OCI-M2 (cell line): Measurements from ENCODE around the gene BTBD17.

ENCODE experiments used
- DNase-seq: peaks from one replicate; lab custom pipeline; 2025; ENCODE audit not compliant: unreplicated experiment; lab: John Stamatoyannopoulos, UW

BTBD17 gene

DNA sequence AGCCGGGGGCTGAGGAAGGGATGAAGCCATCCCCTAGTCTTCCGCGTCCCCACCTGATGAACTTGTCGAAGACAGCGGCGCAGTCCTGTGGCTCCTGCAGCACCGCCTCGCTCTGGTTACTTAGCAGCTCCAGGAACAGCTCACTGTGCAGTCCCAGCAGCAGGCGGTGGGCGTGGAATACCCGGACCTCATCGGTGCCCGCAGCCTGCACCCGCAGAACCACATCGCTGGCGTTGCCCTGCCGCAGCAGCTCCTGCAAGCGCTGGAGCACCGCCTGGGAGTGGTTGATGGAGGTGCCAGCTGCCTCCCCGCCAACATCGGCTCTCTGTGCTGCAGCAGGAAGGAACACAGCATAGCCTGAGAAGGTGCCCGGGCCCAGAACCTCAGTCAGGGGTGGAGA, 1.8 kb downstream of the BTBD17 start:
- DNase-seq: no peak

GRCh38 chr17:74358697-74359096, 3.0 kb downstream of the BTBD17 start:
- DNase-seq: no peak

DNA sequence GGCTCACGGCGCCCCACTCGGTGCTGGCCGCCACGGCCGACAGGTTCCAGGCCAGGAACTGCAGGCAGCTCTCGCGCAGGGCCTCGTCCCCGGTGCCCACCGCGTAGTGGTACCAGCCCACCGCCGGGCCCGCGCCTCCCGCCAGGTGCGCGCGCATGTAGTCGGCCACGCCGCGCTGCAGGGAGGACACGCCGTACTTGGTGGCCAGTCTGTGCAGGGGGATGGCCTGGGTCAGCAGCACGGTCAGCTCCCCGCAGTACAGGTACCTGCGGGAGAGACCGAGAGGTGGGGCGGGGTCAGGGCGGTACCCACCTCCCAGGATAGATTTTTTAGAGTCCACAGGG, 4.2 kb downstream of the BTBD17 start:
- DNase-seq: no peak

DNA sequence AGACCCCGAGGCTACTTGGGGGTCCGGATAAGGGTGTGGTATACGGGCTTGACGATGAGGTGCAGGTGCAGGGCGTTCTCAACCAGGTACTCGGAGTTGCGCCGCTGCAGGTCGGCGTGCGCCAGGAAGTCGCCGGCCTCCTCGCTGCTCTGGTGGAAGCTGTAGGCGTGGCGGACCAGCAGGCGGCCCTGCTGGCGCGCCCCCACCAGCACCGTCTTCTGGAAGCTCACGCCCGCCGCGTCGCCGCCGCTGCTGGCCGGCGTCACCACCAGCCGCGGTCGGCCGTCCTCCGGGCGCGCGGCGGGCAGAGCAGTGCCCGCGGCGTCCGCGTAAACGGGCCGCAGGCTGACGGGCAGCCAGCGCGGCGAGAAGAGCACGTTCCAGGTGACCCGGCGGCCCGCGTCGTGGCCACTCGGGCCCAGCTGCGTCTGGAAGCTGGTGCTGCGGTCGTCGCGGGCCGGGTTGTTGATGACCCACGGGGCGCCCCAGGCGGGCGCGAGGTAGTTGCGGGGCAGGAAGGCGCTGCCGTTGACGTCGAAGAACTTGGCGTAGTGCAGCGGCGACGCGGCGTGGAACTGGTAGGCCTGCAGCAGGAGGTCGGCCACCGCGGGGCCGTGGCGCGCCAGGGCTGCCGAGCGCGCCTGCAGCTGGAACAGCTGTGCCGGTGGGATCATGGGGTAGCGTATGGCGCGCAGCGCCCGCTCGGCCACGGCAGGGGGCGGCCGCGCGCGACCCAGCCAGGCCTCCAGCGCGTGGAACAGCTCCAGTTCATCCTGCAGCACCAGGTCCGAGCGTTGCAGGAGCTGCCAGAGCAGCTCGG, 4.8 kb downstream of the BTBD17 start:
- no peak for DNase-seq

GRCh38 chr17:74355065-74355464, 6.6 kb downstream of the BTBD17 start:
- DNase-seq: no peak

DNA sequence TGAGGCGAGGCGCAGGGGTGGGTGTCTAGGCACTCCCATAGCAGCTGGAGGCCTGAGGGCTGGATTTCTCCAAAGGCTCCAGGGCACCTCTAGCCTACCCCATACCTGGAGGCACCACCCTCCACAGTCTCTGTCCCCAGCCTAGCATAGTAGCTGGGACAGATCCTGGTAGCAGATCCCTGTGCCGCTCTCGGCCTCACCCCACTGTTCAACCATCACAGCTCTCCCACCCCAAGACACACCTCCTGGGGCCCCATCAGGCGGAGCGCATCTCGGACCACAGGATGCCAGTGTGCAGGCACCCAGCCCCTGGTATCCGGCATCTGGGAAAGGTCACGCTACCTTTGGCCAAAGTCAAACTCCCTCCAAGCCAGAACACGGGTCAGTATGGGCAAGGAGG, 7.1 kb downstream of the BTBD17 start:
- DNase-seq: no peak

GRCh38 chr17:74354123-74354522, 7.5 kb downstream of the BTBD17 start:
- no peak for DNase-seq

GRCh38 chr17:74353446-74354060, 8.1 kb downstream of the BTBD17 start:
- DNase-seq: no peak

DNA sequence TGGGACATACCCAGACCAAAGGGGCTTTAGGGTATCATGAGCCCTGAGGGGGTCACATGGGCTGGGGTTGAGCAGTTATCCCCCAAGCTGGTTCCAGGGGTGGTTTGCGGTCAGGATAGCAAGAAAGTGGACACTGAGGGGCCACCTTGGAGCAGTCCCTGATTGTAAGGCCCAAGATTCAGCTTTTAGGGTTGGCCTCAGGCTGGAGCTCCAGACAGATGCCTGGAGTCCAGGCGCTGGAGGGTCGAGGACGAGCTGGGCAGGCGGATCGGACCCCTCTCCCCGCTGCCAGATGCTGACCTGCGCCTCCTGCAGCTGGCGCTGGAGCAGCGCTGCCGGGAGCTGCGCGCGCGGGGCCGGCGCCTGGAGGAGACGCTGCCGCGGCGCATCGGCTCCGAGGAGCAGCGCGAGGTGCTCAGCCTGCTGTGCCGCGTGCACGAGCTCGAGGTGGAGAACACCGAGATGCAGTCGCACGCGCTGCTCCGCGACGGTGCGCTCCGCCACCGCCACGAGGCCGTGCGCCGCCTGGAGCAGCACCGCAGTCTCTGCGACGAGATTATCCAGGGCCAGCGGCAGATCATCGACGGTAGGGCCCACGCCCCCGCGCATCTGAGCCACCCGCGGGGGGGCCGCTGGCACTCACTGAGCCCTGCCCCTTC, 10.0 kb downstream of the BTBD17 start:
- DNase-seq: no peak

- no peak for DNase-seq
Measured at GRCh38 chr17:74350486-74350885, 11.2 kb downstream of the BTBD17 start.

DNA sequence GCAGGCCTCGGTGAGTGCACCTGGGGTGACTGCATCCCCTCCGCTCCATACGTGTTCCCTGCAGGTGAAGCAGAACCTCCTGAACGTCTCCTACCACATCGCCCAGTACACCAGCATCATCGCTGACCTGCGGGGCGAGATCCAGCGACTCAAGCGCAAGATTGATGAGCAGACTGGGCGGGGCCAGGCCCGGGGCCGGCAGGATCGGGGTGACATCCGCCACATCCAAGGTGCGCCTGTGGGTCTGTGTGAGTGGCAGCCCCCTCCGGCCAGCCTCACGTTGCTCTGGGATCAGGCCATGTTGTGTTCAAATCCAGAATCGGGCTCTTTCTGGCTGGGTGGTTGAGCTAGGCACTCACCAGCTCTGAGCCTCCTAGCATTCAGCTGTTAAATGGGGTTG, 12.5 kb downstream of the BTBD17 start:
- no peak for DNase-seq

- DNase-seq: no peak
Measured at GRCh38 chr17:74347646-74348045, 14.0 kb downstream of the BTBD17 start.

- DNase-seq: no peak
Measured at GRCh38 chr17:74345433-74346241, 16.0 kb downstream of the BTBD17 start.

DNA sequence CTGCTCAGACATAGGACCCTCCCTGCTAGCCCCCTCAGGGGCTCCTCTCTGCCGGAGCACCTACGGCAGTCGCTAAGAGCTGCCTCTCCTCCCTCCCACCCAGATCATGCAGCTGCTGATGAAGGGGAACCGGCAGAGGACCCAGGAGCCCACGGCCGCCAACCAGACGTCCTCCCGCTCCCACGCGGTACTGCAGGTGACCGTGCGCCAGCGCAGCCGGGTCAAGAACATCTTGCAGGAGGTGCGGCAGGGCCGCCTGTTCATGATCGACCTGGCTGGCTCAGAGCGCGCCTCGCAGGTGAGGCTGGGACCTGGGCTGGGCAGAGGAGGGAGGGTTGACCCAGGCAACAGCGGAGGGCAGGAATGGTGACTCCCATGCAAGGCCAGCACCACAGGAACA, 17.0 kb downstream of the BTBD17 start:
- no peak for DNase-seq

- no peak for DNase-seq
Measured at GRCh38 chr17:74343526-74344284, 18.0 kb downstream of the BTBD17 start.

DNA sequence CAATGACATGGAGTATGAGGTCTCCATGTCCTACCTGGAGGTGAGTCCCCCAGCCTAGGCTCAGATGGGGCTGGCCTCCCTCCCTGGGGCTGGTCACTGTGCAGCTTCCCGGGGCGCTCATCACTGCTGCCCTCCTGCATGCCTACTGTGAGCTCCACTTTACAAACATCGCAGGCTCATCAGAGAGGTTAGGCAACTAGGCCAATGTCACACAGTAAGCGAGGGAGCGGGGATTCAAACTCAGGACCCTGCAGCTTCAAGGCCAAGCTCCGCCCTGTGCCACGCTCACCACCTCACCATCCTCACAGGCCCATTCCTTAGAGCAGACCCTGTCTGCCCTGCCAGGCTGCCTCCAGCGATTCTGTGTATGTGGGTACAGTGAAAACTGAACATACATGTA, 18.5 kb downstream of the BTBD17 start:
- DNase-seq: no peak

- DNase-seq: no peak
Measured at GRCh38 chr17:74342224-74342623, 19.4 kb downstream of the BTBD17 start.

DNA sequence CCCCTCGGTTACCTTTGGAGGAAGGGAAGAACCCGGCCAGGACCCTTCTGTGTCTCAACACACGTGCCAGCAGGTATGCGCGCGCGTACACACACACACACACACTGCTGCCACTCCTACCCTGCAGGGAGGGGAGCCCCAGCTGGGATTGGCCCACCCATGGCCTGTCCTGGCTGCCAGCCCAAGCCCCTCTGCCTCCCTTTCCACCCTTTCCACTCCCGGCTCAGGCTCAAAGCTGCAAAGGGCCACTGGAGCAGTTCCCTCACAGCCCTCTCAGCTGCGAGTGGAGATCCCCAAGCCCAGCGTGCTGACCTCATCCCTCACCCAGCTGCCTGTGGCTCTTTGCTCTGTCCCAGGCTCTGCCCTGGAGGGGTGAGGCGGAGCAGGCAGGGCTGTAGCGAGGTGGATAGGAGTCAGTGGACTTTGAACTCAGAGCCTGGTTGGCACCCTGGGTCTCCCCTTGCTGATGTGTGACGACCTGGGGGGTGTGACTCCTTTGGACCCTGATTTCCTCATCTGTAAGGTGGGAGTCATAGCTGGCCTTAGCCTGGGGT, 21.1 kb downstream of the BTBD17 start:
- DNase-seq: no peak

DNA sequence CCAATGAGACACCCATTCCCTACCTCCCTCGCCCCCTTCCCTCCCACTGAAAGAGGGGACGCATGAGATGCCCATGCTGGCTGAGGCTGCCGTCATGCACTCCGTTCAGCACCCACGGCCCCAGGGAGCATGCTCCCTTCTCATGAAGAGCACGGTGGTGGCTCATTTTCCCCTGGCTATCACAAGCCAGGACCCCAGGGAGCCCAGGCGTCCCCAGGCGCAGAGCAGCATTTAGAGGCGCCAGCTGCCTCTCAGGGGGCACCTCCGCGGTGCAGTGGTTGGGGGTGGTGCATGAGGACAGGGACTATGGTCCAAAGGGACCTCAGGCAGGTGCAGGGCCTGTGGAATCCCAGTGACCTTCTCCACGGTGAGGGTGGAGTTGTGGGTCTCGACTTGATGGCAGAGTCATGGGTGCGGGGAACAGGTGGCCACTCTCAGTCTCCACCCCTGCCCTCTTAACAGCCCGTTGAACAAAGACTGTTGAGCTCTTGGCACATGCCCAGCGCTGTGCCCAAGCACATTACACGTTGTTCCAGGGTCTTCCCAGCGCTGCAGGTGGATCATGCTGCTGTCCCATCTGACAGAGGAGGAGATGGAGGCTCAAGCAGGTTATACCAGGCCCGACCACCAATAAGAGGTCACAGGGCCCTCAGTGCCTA, 22.0 kb downstream of the BTBD17 start:
- DNase-seq: no peak
